ENCODE data around the gene C5orf63.
"Not testable (repeated sequence)": the region's sequence is repeated elsewhere in the genome, so short reads cannot be mapped to it uniquely, and the experiment has no call there.

Gene C5orf63

GRCh38 chr5:127031147-127031862 is 42.0 kb downstream of the C5orf63 start:
- DNase-seq (ENCODE audit: low spot score) = no peak

GRCh38 chr5:127030259-127031146 is 42.8 kb downstream of the C5orf63 start, which contains the start of gene MARCHF3:
Gene MARCHF3 (minus strand): TSS chr5:127030558. CDS start chr5:126918171, 112,387 bp downstream.
- peak; percentile 91 for DNase-seq (ENCODE audit: low spot score)

- DNase-seq (ENCODE audit: low spot score) = peak; percentile 43
Observed at GRCh38 chr5:127029581-127030258, 43.6 kb downstream of the C5orf63 start.

GRCh38 chr5:127028822-127029457 is 44.4 kb downstream of the C5orf63 start:
- DNase-seq (ENCODE audit: low spot score) = no peak

GRCh38 chr5:127027539-127027938 is 45.8 kb downstream of the C5orf63 start:
- no peak for DNase-seq (ENCODE audit: low spot score)

GRCh38 chr5:127026166-127026565 is 47.1 kb downstream of the C5orf63 start:
- no peak for DNase-seq (ENCODE audit: low spot score)

- no peak for DNase-seq (ENCODE audit: low spot score)
Observed at GRCh38 chr5:127025467-127025866, 47.8 kb downstream of the C5orf63 start.

GRCh38 chr5:127024821-127025220 is 48.5 kb downstream of the C5orf63 start:
- no peak for DNase-seq (ENCODE audit: low spot score)

- not testable (repeated sequence) for DNase-seq (ENCODE audit: low spot score)
Observed at GRCh38 chr5:127023552-127024191, 49.6 kb downstream of the C5orf63 start.

- DNase-seq (ENCODE audit: low spot score) = no peak
Observed at GRCh38 chr5:127022846-127023245, 50.5 kb downstream of the C5orf63 start.

GRCh38 chr5:127019928-127020327 is 53.4 kb downstream of the C5orf63 start:
- DNase-seq (ENCODE audit: low spot score) = no peak

GRCh38 chr5:127016722-127017121 is 56.6 kb downstream of the C5orf63 start:
- DNase-seq (ENCODE audit: low spot score) = not testable (repeated sequence)

- DNase-seq (ENCODE audit: low spot score) = no peak
Observed at GRCh38 chr5:127015716-127016115, 57.6 kb downstream of the C5orf63 start.

GRCh38 chr5:127014573-127014972 is 58.7 kb downstream of the C5orf63 start:
- no peak for DNase-seq (ENCODE audit: low spot score)

- DNase-seq (ENCODE audit: low spot score) = no peak
Observed at GRCh38 chr5:127013407-127013806, 59.9 kb downstream of the C5orf63 start.

GRCh38 chr5:127012916-127013315 is 60.4 kb downstream of the C5orf63 start:
- DNase-seq (ENCODE audit: low spot score) = no peak

- DNase-seq (ENCODE audit: low spot score) = no peak
Observed at GRCh38 chr5:127011961-127012644, 61.2 kb downstream of the C5orf63 start.

GRCh38 chr5:127011153-127011552 is 62.1 kb downstream of the C5orf63 start:
- DNase-seq (ENCODE audit: low spot score) = no peak

GRCh38 chr5:127010362-127010761 is 62.9 kb downstream of the C5orf63 start:
- no peak for DNase-seq (ENCODE audit: low spot score)

GRCh38 chr5:127009784-127010183 is 63.5 kb downstream of the C5orf63 start:
- DNase-seq (ENCODE audit: low spot score) = no peak
